K562 (cell line): ENCODE data around the gene GRIN2D. TPM values are rescaled to one million over a fixed set of nuclear protein-coding genes. Genes with fewer than 3 reads are reported as not detected.

ENCODE experiments used
- ATAC-seq: fragments of 200-7000 bp; cut with Tn5 transposase; 3 replicates; pipeline ENCODE4 v1.9.1; 2020; ENCODE audit warnings: moderate library complexity
- BruUV-seq: library from RNA; stranded (reverse); fragments of 400-500 nt; replicated peaks from 2 replicates; lab custom pipeline; 2021; lab: Mats Ljungman, UMichigan
- CTCF ChIA-PET: fragments of 300-600 bp; formaldehyde crosslinking; extraction: SDS; loops from one replicate; lab custom pipeline; 2021; ENCODE audit warnings: low intra/inter-chr PET ratio; lab: Yijun Ruan, JAX
- POLR2A ChIA-PET: fragments of 300-600, 350-650 bp; sonication (Branson Sonifier 250); formaldehyde crosslinking; extraction: SDS; loops from one replicate; lab custom pipeline; 2021; ENCODE audit warnings: antibody characterized with exemption, inconsistent platforms; lab: Yijun Ruan, JAX
- DNase-seq, 4 experiments: peaks; one replicate each; pipeline versions ENCODE4 v3.0.0 to v3.0.0-alpha.2; 2011 to 2018; ENCODE audit warnings: low spot score in 3 of 4, mixed read lengths in 3 of 4; ENCODE audit errors: extremely low read depth in 1 of 4
- FAIRE-seq: peaks from 2 replicates; lab custom pipeline; 2011; peaks lifted over from hg19 to GRCh38; lab: Jason Lieb, UNC
- H2AFZ ChIP-seq: 2 replicates; pipeline ENCODE4 v1.6.0; 2011; ENCODE audit warnings: low read depth, low read length, control low read depth, inconsistent platforms
- H3K27ac ChIP-seq: fragments of 200-600 bp; 3 replicates; pipeline ENCODE4 v1.8.0; 2011; ENCODE audit warnings: low read depth, mild to moderate bottlenecking, control low read depth, inconsistent platforms, low read length, moderate library complexity, mixed read lengths; ENCODE audit errors: extremely low read depth
- H3K27me3 ChIP-seq, 2 experiments: fragments of 300-600 bp in 1 of 2; 2 replicates in 1 of 2; 3 replicates in 1 of 2; pipeline versions ENCODE4 v1.6.0 to v1.8.0; 2011; ENCODE audit warnings: inconsistent platforms in 2 of 2, low read length in 2 of 2, mild to moderate bottlenecking in 1 of 2, mixed read lengths in 1 of 2, moderate library complexity in 1 of 2; ENCODE audit not compliant: control insufficient read depth in 2 of 2, insufficient read depth in 2 of 2
- H3K36me3 ChIP-seq: fragments of 300-600 bp; 3 replicates; pipeline ENCODE4 v1.8.0; 2011; ENCODE audit warnings: mild to moderate bottlenecking, low read length, inconsistent platforms; ENCODE audit not compliant: control insufficient read depth, insufficient read depth
- H3K4me1 ChIP-seq, 2 experiments: fragments of 200-600 bp in 1 of 2; replicated peaks in 1 of 2; 2 replicates in 1 of 2; 3 replicates in 1 of 2; pipeline versions ENCODE4 v1.5.1 to v1.8.0; 2011; ENCODE audit warnings: inconsistent platforms in 2 of 2, low read length in 2 of 2, mild to moderate bottlenecking in 1 of 2, mixed read lengths in 1 of 2, moderate library complexity in 1 of 2; ENCODE audit not compliant: control insufficient read depth in 2 of 2, insufficient read depth in 2 of 2
- H3K4me2 ChIP-seq: 2 replicates; pipeline ENCODE4 v1.6.1; 2011; ENCODE audit warnings: low read length, control low read depth, inconsistent platforms, mixed read lengths; ENCODE audit not compliant: insufficient read depth
- H3K4me3 ChIP-seq: fragments of 200-600 bp; sonication (generic), shearing (Covaris generic); 2 replicates; pipeline ENCODE4 v1.5.1; 2016; ENCODE audit warnings: control low read depth, inconsistent platforms
- H3K79me2 ChIP-seq: fragments of 200-600 bp; 3 replicates; pipeline ENCODE4 v1.8.0; 2011; ENCODE audit warnings: low read length, inconsistent platforms; ENCODE audit not compliant: control insufficient read depth, insufficient read depth
- H3K9ac ChIP-seq, 2 experiments: 2 replicates each; pipeline versions ENCODE4 v1.6.0 to v1.6.1; 2011; ENCODE audit warnings: low read depth in 2 of 2, low read length in 2 of 2, control low read depth in 1 of 2, inconsistent platforms in 1 of 2, mild to moderate bottlenecking in 1 of 2, mixed read lengths in 1 of 2; ENCODE audit not compliant: insufficient read depth in 1 of 2
- H3K9me1 ChIP-seq: one replicate; pipeline ENCODE4 v1.6.0; 2011; ENCODE audit warnings: inconsistent platforms, mild to moderate bottlenecking, low read length, moderate library complexity; ENCODE audit not compliant: control insufficient read depth, insufficient read depth
- H3K9me3 ChIP-seq: replicated peaks from 2 replicates; pipeline ENCODE4 v1.5.1; 2011; ENCODE audit warnings: low read depth, low read length, inconsistent platforms; ENCODE audit not compliant: control insufficient read depth, insufficient read depth
- H4K20me1 ChIP-seq: replicated peaks from 2 replicates; pipeline ENCODE4 v1.6.1; 2011; ENCODE audit warnings: low read length, inconsistent platforms, mixed read lengths; ENCODE audit not compliant: control insufficient read depth, insufficient read depth
- BHLHE40 ChIP-seq: IDR thresholded peaks from 2 replicates; pipeline ENCODE4 v1.6.1; 2011; ENCODE audit warnings: low read length, improper control_type of control experiment
- BMI1 ChIP-seq: fragments of 150-350 bp; IDR thresholded peaks from 2 replicates; pipeline ENCODE4 v1.6.1; 2014; ENCODE audit warnings: low read length
- CEBPG ChIP-seq, 3 experiments: fragments of 200-800 bp in 1 of 3; sonication (Bioruptor generic) in 1 of 3; sonication (generic) in 1 of 3; formaldehyde crosslinking in 1 of 3; IDR thresholded peaks in 2 of 3; conservative IDR thresholded peaks in 1 of 3; 2 replicates each; pipeline versions ENCODE4 v1.6.1 to v1.8.0; 2016 to 2022; ENCODE audit warnings: missing compliant biosample characterization in 2 of 3, missing genetic modification characterization in 2 of 3, mild to moderate bottlenecking in 1 of 3, missing genetic modification reagents in 1 of 3
- E2F3 ChIP-seq: fragments of 250-450 bp; sonication (Bioruptor Pico); IDR thresholded peaks from 2 replicates; pipeline ENCODE4 v1.4.0; 2020; ENCODE audit warnings: mild to moderate bottlenecking
- ETV1 ChIP-seq: fragments of 450-650 bp; conservative IDR thresholded peaks from 2 replicates; pipeline ENCODE4 v1.6.1; 2016; ENCODE audit warnings: missing genetic modification characterization, control low read depth, low read depth, missing compliant biosample characterization
- MCM2 ChIP-seq: fragments of 450-650 bp; IDR thresholded peaks from 2 replicates; pipeline ENCODE4 v1.6.1; 2017; ENCODE audit warnings: low read depth, mild to moderate bottlenecking
- MTA1 ChIP-seq: fragments of 450-650 bp; IDR thresholded peaks from 2 replicates; pipeline ENCODE4 v1.6.1; 2017; ENCODE audit warnings: borderline replicate concordance
- RCOR1 ChIP-seq, 2 experiments: IDR thresholded peaks; 2 replicates each; pipeline ENCODE4 v1.6.1; 2012; ENCODE audit warnings: low read depth in 2 of 2, low read length in 2 of 2, borderline replicate concordance in 1 of 2, improper control_type of control experiment in 1 of 2
- ZNF740 ChIP-seq, 3 experiments: fragments of 200-800 bp in 1 of 3; sonication (Bioruptor generic) in 1 of 3; sonication (generic) in 1 of 3; formaldehyde crosslinking in 1 of 3; IDR thresholded peaks; 2 replicates each; pipeline versions ENCODE4 v1.6.1 to v1.8.0; 2016 to 2022; ENCODE audit warnings: mild to moderate bottlenecking in 2 of 3, missing compliant biosample characterization in 2 of 3, missing genetic modification characterization in 2 of 3, missing genetic modification reagents in 1 of 3
- ZNF780A ChIP-seq: fragments of 250-450 bp; sonication (Bioruptor Pico); IDR thresholded peaks from 2 replicates; pipeline ENCODE4 v1.5.0; 2021; ENCODE audit warnings: mild to moderate bottlenecking
- WGBS: fragments of 100-300 bp; shearing (Covaris generic); methylation state at CpG from one replicate; pipeline ENCODE4 v1.1.6; 2016; ENCODE audit warnings: low coverage, mixed read lengths; ENCODE audit not compliant: insufficient coverage; ENCODE audit errors: missing lambda C conversion rate; 5-methylcytosine and 5-hydroxymethylcytosine counted together
- in situ Hi-C: fragments of 300-500 bp; cut with MboI; formaldehyde crosslinking; loops from 4 replicates; pipeline ENCODE4 v1.15.0; 2018; ENCODE audit warnings: inconsistent platforms, mixed read lengths
- intact Hi-C: fragments of 100-400 bp; cut with micrococcal nuclease; formaldehyde crosslinking; loops from 2 replicates; pipeline ENCODE4 v1.14.2; 2022
- polyA plus RNA-seq, 8 experiments: library from polyadenylated mRNA; depleted of rRNA in 4 of 8; stranded (reverse) in 5 of 8; unstranded in 3 of 8; fragments of >200 nt; fragmentation: Nextera tagmentation in 2 of 8; fragmentation: Illumina TruSeq in 1 of 8; extraction: Ambion mirVana in 2 of 8; extraction: Trizol in 1 of 8; gene quantifications; 2 replicates each; pipeline versions ENCODE4 v1.2.1 to v1.2.3, GENCODE V29; 2011 to 2014; ENCODE audit warnings: inconsistent platforms in 1 of 8, missing spikeins in 1 of 8
- total RNA-seq, 7 experiments: library from RNA; depleted of rRNA in 6 of 7; stranded (reverse); fragments of >200 nt in 6 of 7; fragmentation: Illumina TruSeq in 2 of 7; extraction: Trizol in 2 of 7; gene quantifications; 2 replicates each; pipeline versions ENCODE4 v1.2.1 to v1.2.3, GENCODE V29; 2011 to 2021; ENCODE audit warnings: low replicate concordance in 1 of 7

The GRIN2D gene
- total and polyA plus RNA-seq, 9 of the 15 experiments (the other 6 are each of a cell fraction or from before 2014, with no cell fraction given) = 0.32 to 31.5 (median 1.8) TPM

DNA sequence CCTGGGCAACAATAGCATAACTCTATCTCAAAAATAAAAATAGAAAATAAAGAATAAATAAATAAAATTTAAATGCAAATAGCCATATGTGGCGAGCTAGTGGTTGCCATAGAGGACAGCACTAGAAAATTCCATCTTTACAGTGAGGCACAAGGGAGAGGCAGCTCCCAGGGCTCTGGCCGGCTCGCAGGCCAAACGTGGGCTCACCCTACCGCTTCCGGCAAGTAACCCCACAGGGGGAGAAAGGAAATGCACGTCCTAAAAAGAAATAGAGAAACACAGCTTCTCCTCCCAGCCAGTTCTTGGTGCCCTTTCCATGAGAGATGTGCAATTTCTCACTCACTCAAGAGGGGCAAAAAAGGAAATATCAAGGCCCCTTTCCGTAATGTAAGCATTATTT, 39.9 kb downstream of the GRIN2D start:
- Histone ChIP-seq H2AFZ (no peak overlapping the region), H3K36me3 (peaks cover 55% of the 10 kb centered on the region; the same call in 2 of the 3 replicates), H3K79me2 (no peaks in the 10 kb centered on the region), H3K4me2 (no peak overlapping the region), H3K27ac (no peak overlapping the region), H3K27me3 (no peaks in the 10 kb centered on the region), H3K9ac (no peak overlapping the region), H4K20me1 (no peaks in the 10 kb centered on the region), H3K4me3 (no peak overlapping the region), H3K9me3 (no peaks in the 10 kb centered on the region; the same call in 1 of the 2 replicates), H3K4me1 (no peaks in the 10 kb centered on the region), H3K9me1 (no peaks in the 10 kb centered on the region)
- BruUV-seq = no TSS peak
- in situ Hi-C loops = no loop called here
- intact Hi-C loops = no loop called here
- no peak for FAIRE-seq
- no peak for TF ChIP-seq CEBPG (CRISPR knock-in tag; IDR thresholded peaks at IDR 0.05)
- TF ChIP-seq CEBPG (tag; conservative IDR thresholded peaks at IDR 0.05 in 1 of 2, IDR thresholded peaks at IDR 0.05 in 1 of 2) = no peak
- no peak for TF ChIP-seq E2F3 (CRISPR knock-in tag)
- TF ChIP-seq RCOR1 (IDR thresholded peaks at IDR 0.05; ENCODE audit: borderline replicate concordance in 1 of 2, low read depth in 2 of 2, low read length in 2 of 2) = no peak
- no peak for TF ChIP-seq ETV1 (tag)
- TF ChIP-seq ZNF740 (CRISPR knock-in tag; IDR thresholded peaks at IDR 0.05) = no peak
- TF ChIP-seq ZNF740 (tag; IDR thresholded peaks at IDR 0.05) = no peak
- TF ChIP-seq MCM2 = no peak
- TF ChIP-seq ZNF780A = no peak
- TF ChIP-seq MTA1 = no peak
- no peak for TF ChIP-seq BMI1
- no peak for TF ChIP-seq BHLHE40
- CTCF ChIA-PET = interaction anchor here (0.5 kb wide), 1 partner anchor 166 kb away, joined by 3 read pairs; no protein-coding TSS in a partner anchor
- ATAC-seq = no peak
- no peak for DNase-seq
- POLR2A ChIA-PET = no interaction called here
- WGBS = 88% methylated on average over 8 of the region's 8 CpGs
